IMR-90 (cell line): ENCODE data around the gene KCNQ5. TPM values are rescaled to one million over a fixed set of nuclear protein-coding genes. Genes with fewer than 3 reads are reported as not detected.

Experiments
- ATAC-seq: fragments of 200-7000 bp; cut with Tn5 transposase; 2 replicates; pipeline ENCODE4 v1.9.1; 2020; ENCODE audit warnings: low read depth, mild to moderate bottlenecking, moderate library complexity
- BruUV-seq: library from RNA; stranded (reverse); fragments of 400-500 nt; replicated peaks from 2 replicates; lab custom pipeline; 2021; lab: Mats Ljungman, UMichigan
- CTCF ChIA-PET: fragments of 300-600 bp; formaldehyde crosslinking; extraction: SDS; loops from one replicate; lab custom pipeline; 2021; ENCODE audit warnings: antibody characterized with exemption; lab: Yijun Ruan, JAX
- POLR2A ChIA-PET: fragments of 300-600 bp; sonication (Branson Sonifier 250); formaldehyde crosslinking; loops from one replicate; lab custom pipeline; 2022; ENCODE audit warnings: antibody characterized with exemption; ENCODE audit not compliant: unreplicated experiment; lab: Charles Lee
- DNase-seq: peaks from one replicate; pipeline ENCODE4 v3.0.0; 2013
- H2AFZ ChIP-seq: replicated peaks from 2 replicates; pipeline ENCODE3; 2013; ENCODE audit warnings: low read length, mild to moderate bottlenecking; ENCODE audit not compliant: poor library complexity
- H2AK5ac ChIP-seq: 2 replicates; pipeline ENCODE4 v1.6.1; 2013; ENCODE audit warnings: low read depth, low read length, inconsistent platforms
- H2AK9ac ChIP-seq: replicated peaks from 2 replicates; pipeline ENCODE3; 2013; ENCODE audit warnings: mild to moderate bottlenecking, low read depth, low read length, moderate library complexity; ENCODE audit not compliant: poor library complexity
- H2BK120ac ChIP-seq: 2 replicates; pipeline ENCODE4 v1.6.1; 2013; ENCODE audit warnings: low read depth, low read length, inconsistent platforms
- H2BK15ac ChIP-seq: 3 replicates; pipeline ENCODE4 v1.6.1; 2013; ENCODE audit warnings: low read depth, low read length, inconsistent platforms
- H2BK20ac ChIP-seq: 2 replicates; pipeline ENCODE4 v1.6.1; 2013; ENCODE audit warnings: low read depth, mild to moderate bottlenecking, inconsistent platforms, low read length, moderate library complexity
- H2BK5ac ChIP-seq: 2 replicates; pipeline ENCODE4 v1.6.1; 2013; ENCODE audit warnings: mild to moderate bottlenecking, low read depth, low read length, inconsistent platforms; ENCODE audit not compliant: poor library complexity, severe bottlenecking
- H3K14ac ChIP-seq: replicated peaks from 2 replicates; pipeline ENCODE4 v1.6.1; 2013; ENCODE audit warnings: low read depth, low read length, inconsistent platforms
- H3K18ac ChIP-seq: 2 replicates; pipeline ENCODE4 v1.6.1; 2013; ENCODE audit warnings: low read depth, low read length, control low read depth
- H3K23ac ChIP-seq: 2 replicates; pipeline ENCODE4 v1.6.1; 2013; ENCODE audit warnings: low read depth, low read length, inconsistent platforms
- H3K27ac ChIP-seq: 2 replicates; pipeline ENCODE4 v1.5.1; 2013; ENCODE audit warnings: mild to moderate bottlenecking, control low read depth, low read length; ENCODE audit not compliant: insufficient read depth
- H3K27me3 ChIP-seq: 2 replicates; pipeline ENCODE4 v1.6.1; 2013; ENCODE audit warnings: low read length; ENCODE audit not compliant: control insufficient read depth, insufficient read depth
- H3K36me3 ChIP-seq: 2 replicates; pipeline ENCODE4 v1.6.1; 2013; ENCODE audit warnings: low read length, mixed read lengths; ENCODE audit not compliant: control insufficient read depth, insufficient read depth
- H3K4ac ChIP-seq: 2 replicates; pipeline ENCODE4 v1.6.1; 2013; ENCODE audit warnings: low read depth, low read length, inconsistent platforms
- H3K4me1 ChIP-seq: 2 replicates; pipeline ENCODE4 v1.6.1; 2013; ENCODE audit warnings: low read length, mixed read lengths; ENCODE audit not compliant: control insufficient read depth, insufficient read depth
- H3K4me2 ChIP-seq: 2 replicates; pipeline ENCODE4 v1.6.1; 2013; ENCODE audit warnings: low read depth, mild to moderate bottlenecking, control low read depth, low read length, moderate library complexity
- H3K4me3 ChIP-seq: 2 replicates; pipeline ENCODE4 v1.5.1; 2013; ENCODE audit warnings: low read depth, mild to moderate bottlenecking, control low read depth, low read length, moderate library complexity; ENCODE audit not compliant: insufficient read depth
- H3K56ac ChIP-seq: 2 replicates; pipeline ENCODE4 v1.6.1; 2013; ENCODE audit warnings: low read length, inconsistent platforms; ENCODE audit not compliant: insufficient read depth; ENCODE audit errors: extremely low read depth
- H3K79me1 ChIP-seq, 2 experiments: 2 replicates each; pipeline ENCODE4 v1.6.1; 2013; ENCODE audit warnings: low read length in 2 of 2, inconsistent platforms in 1 of 2, low read depth in 1 of 2
- H3K9ac ChIP-seq: 2 replicates; pipeline ENCODE4 v1.6.1; 2013; ENCODE audit warnings: low read depth, low read length, control low read depth
- H3K9me1 ChIP-seq: 2 replicates; pipeline ENCODE4 v1.6.1; 2013; ENCODE audit warnings: low read length, inconsistent platforms; ENCODE audit not compliant: insufficient read depth
- H3K9me3 ChIP-seq: 2 replicates; pipeline ENCODE4 v1.6.1; 2013; ENCODE audit warnings: low read length; ENCODE audit not compliant: control insufficient read depth, insufficient read depth
- H4K20me1 ChIP-seq: 2 replicates; pipeline ENCODE4 v1.6.1; 2013; ENCODE audit warnings: low read length, inconsistent platforms; ENCODE audit not compliant: insufficient read depth
- H4K5ac ChIP-seq: 2 replicates; pipeline ENCODE4 v1.6.1; 2013; ENCODE audit warnings: mild to moderate bottlenecking, low read depth, low read length, control low read depth
- H4K8ac ChIP-seq, 2 experiments: 2 replicates each; pipeline ENCODE4 v1.6.1; 2013; ENCODE audit warnings: low read depth in 2 of 2, low read length in 2 of 2, control low read depth in 1 of 2, inconsistent platforms in 1 of 2
- H4K91ac ChIP-seq: 2 replicates; pipeline ENCODE4 v1.6.1; 2013; ENCODE audit warnings: low read depth, low read length, inconsistent platforms; ENCODE audit not compliant: insufficient read depth
- CEBPB ChIP-seq: IDR thresholded peaks from 2 replicates; pipeline ENCODE4 v1.6.1; 2012; ENCODE audit warnings: low read depth, low read length, improper control_type of control experiment
- MAFK ChIP-seq: IDR thresholded peaks from 2 replicates; pipeline ENCODE4 v1.6.1; 2012; ENCODE audit warnings: low read depth, low read length, improper control_type of control experiment
- MAZ ChIP-seq: IDR thresholded peaks from 2 replicates; pipeline ENCODE4 v1.6.1; 2012; ENCODE audit warnings: low read depth, mild to moderate bottlenecking, low read length, improper control_type of control experiment, moderate library complexity, borderline replicate concordance
- MXI1 ChIP-seq: IDR thresholded peaks from 2 replicates; pipeline ENCODE4 v1.6.1; 2012; ENCODE audit warnings: low read depth, mild to moderate bottlenecking, low read length, moderate library complexity, borderline replicate concordance
- WGBS, 2 experiments: methylation state at CpG; one replicate each; pipeline versions ENCODE4 v1.1.5 to v1.1.7; 2013; ENCODE audit warnings: missing lambda C conversion rate in 2 of 2; ENCODE audit not compliant: insufficient read length in 1 of 2; ENCODE audit errors: extremely low coverage in 2 of 2; 5-methylcytosine and 5-hydroxymethylcytosine counted together
- dilution Hi-C: fragments of 300-500 bp; cut with HindIII; formaldehyde crosslinking; loops from one replicate; pipeline ENCODE4 v1.14.3; 2018; ENCODE audit warnings: low sequenced_read_pairs; ENCODE audit not compliant: unreplicated experiment
- in situ Hi-C: fragments of 300-500 bp; cut with MboI; formaldehyde crosslinking; loops from 3 replicates; pipeline ENCODE4 v1.14.3; 2019; ENCODE audit warnings: low sequenced_read_pairs, inconsistent platforms, mixed read lengths
- intact Hi-C: fragments of 100-400 bp; cut with micrococcal nuclease; formaldehyde crosslinking; loops from 2 replicates; pipeline ENCODE4 v1.10.0; 2022
- polyA plus RNA-seq, 3 experiments: library from polyadenylated mRNA; depleted of rRNA; stranded (reverse); fragments of >200 nt; gene quantifications; 2 replicates each; pipeline ENCODE4 v1.2.3, GENCODE V29; 2012; ENCODE audit warnings: low replicate concordance in 1 of 3
- total RNA-seq: library from RNA; depleted of rRNA; stranded (reverse); fragments of >200 nt; gene quantifications from 2 replicates; pipeline ENCODE4 v1.2.3, GENCODE V29; 2012
- TF ChIP-seq, protein P1 (sequence below): fragments of 150-350 bp; IDR thresholded peaks from 2 replicates; pipeline ENCODE4 v1.6.1; 2016; ENCODE audit warnings: low read depth, mild to moderate bottlenecking, low read length, moderate library complexity, borderline replicate concordance
- TF ChIP-seq, protein P2 (sequence below): fragments of 150-350 bp; IDR thresholded peaks from 2 replicates; pipeline ENCODE4 v1.6.1; 2017; ENCODE audit warnings: mild to moderate bottlenecking, antibody characterized with exemption, low read length, low read depth

Gene KCNQ5
- total and polyA plus RNA-seq, 2 of the 4 experiments (the other 2 are of a cell fraction), result 0.75 to 1.3 TPM

- Histone ChIP-seq H3K9ac (no peak overlapping the region), H4K91ac (no peak overlapping the region), H3K4me3 (no peak overlapping the region), H3K56ac (no peak overlapping the region), H2AFZ (no peak overlapping the region), H3K4me1 (peaks cover 3% of the 10 kb centered on the region; the same call in 1 of the 2 replicates), H2AK9ac (no peak overlapping the region), H4K20me1 (no peaks in the 10 kb centered on the region), H4K8ac (no peak overlapping the region), H3K27me3 (no peaks in the 10 kb centered on the region), H2BK15ac (no peak overlapping the region), H2BK120ac (no peak overlapping the region), H3K36me3 (no peaks in the 10 kb centered on the region), H3K4me2 (no peak overlapping the region), H3K9me3 (no peaks in the 10 kb centered on the region), H3K9me1 (no peaks in the 10 kb centered on the region), H3K18ac (no peak overlapping the region), H3K23ac (no peak overlapping the region), H2AK5ac (no peak overlapping the region), H2BK20ac (no peak overlapping the region), H3K79me1 (peaks cover 0 to 2% of the 10 kb centered on the region in 2 experiments; a peak in 1 of 4 replicates), H4K5ac (no peak overlapping the region), H3K14ac (no peak overlapping the region; the same call in 1 of the 2 replicates), H2BK5ac (no peak overlapping the region), H3K4ac (no peak overlapping the region), H3K27ac (no peak overlapping the region)
- DNase-seq (no peak), ATAC-seq (no peak)
- CTCF ChIA-PET, result interaction anchor here (0.6 kb wide), 1 partner anchor 118 kb away, joined by 3 read pairs; no protein-coding TSS in a partner anchor
- intact Hi-C loops, result no loop called here
- TF ChIP-seq MAFK (no peak), MAZ (no peak), MXI1 (no peak), CEBPB (no peak)
- TF ChIP-seq, protein P1, sequence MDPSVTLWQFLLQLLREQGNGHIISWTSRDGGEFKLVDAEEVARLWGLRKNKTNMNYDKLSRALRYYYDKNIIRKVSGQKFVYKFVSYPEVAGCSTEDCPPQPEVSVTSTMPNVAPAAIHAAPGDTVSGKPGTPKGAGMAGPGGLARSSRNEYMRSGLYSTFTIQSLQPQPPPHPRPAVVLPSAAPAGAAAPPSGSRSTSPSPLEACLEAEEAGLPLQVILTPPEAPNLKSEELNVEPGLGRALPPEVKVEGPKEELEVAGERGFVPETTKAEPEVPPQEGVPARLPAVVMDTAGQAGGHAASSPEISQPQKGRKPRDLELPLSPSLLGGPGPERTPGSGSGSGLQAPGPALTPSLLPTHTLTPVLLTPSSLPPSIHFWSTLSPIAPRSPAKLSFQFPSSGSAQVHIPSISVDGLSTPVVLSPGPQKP, result no peak
- TF ChIP-seq, protein P2, sequence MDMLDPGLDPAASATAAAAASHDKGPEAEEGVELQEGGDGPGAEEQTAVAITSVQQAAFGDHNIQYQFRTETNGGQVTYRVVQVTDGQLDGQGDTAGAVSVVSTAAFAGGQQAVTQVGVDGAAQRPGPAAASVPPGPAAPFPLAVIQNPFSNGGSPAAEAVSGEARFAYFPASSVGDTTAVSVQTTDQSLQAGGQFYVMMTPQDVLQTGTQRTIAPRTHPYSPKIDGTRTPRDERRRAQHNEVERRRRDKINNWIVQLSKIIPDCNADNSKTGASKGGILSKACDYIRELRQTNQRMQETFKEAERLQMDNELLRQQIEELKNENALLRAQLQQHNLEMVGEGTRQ, result no peak
- in situ Hi-C loops, result no loop called here
- no CpG with 5 or more reads among the region's 7 CpGs for WGBS, 2 experiments
- POLR2A ChIA-PET, result no interaction called here
- BruUV-seq, result no TSS peak
- dilution Hi-C loops, result no loop called here
Measured at GRCh38 chr6:72651967-72652956, 30.4 kb downstream of the KCNQ5 start.
